Adrenal gland (tissue), 5 donors: ENCODE data around the gene HM13.

Source experiments
- CTCF ChIP-seq, 6 experiments: fragments of 450-650 bp in 4 of 6; fragments of 200-600 bp in 2 of 6; sonication (generic) in 1 of 6; IDR thresholded peaks; 1 replicate in 5 of 6; 2 replicates in 1 of 6; pipeline versions ENCODE4 v1.5.1 to v1.8.0; 2016 to 2021; ENCODE audit warnings: antibody characterized with exemption in 6 of 6, mild to moderate bottlenecking in 2 of 6, moderate library complexity in 1 of 6
- POLR2A ChIP-seq, 2 donors: fragments of 450-650 bp; IDR thresholded peaks; one replicate each; pipeline ENCODE4 v1.6.1; 2017; ENCODE audit warnings: antibody characterized with exemption in 2 of 2, mild to moderate bottlenecking in 2 of 2, moderate library complexity in 1 of 2
- donor health status: DM: no; HTN: no; CAD: no.

GRCh38 chr20:31547017-31547675 is 32.9 kb downstream of the HM13 start:
- TF ChIP-seq CTCF (IDR thresholded peaks at IDR 0.05), result peak in 1 of 6 experiments; percentile 5
- peak; percentile 16 to 70 for TF ChIP-seq POLR2A (IDR thresholded peaks at IDR 0.05)
